Stimulated activated CD8-positive, alpha-beta memory T cell treated with anti-CD3 and anti-CD28 coated beads, Interleukin-15, amount 100 ng/mL, for 48 hours (primary cell): Measurements from ENCODE around the gene DNAAF9.

Experiments
- DNase-seq, 2 donors: peaks; one replicate each; pipeline ENCODE4 v3.0.0-alpha.2; 2020; ENCODE audit warnings: low read depth in 2 of 2

Gene DNAAF9

DNA sequence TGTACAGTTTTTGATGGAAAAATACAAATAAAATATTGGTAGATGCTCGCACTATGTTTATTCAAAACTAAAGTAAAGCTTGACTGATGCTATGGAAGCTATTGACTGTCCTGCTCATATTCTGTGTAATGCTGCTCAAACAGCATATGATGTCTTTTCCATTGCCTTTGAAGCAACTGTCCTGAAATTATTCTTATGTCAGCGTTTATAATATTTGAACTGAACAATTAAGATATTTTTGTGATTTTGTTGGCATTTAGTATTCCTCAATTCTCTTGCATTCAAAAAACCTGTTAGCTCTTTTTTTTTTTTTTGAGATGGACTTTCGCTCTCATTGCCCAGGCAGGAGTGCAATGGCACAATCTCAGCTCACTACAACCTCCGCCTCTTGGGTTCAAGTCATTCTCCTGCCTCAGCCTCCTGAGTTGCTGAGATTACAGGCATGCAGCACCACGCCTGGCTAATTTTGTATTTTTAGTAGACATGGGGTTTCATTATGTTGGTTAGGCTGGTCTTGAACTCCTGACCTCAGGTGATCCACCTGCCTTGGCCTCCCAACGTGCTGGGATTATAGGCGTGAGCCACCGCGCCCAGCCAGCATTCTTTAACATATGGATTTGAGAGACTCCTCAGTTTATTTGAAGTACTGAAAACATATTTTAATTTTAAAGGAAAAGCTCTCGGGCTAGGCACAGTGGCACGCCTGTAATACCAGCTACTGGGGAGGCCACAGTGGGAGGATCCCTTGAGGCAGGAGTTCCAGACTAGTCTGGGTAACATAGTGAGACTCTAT is 5.3 kb upstream of the DNAAF9 start:
- no peak for DNase-seq

- DNase-seq, result no peak
Observed at GRCh38 chr20:3410464-3410863, 3.0 kb upstream of the DNAAF9 start.

DNA sequence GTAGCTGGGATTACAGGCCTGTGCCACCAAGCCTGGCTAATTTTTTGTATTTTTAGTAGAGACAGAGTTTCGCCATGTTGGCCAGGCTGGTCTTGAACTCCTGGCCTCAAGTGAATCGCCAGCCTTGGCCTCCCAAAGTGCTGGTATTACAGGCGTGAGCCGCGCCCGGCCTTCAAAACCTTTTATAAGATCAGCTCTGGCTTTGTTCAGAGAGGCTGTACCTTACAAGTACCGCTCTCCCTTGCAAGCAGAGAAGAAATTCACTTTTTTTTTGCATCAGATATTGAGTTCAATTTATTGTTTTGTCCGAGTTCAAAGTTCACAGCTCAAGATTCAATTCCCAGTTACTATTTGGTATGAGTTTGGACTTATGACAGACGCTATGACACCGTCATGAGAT is 1.9 kb upstream of the DNAAF9 start:
- DNase-seq, result no peak

GRCh38 chr20:3407771-3408637 is 535 bp upstream of the DNAAF9 start:
- DNase-seq, result peak; percentile 51 to 54

GRCh38 chr20:3406481-3407039 is 909 bp downstream of the DNAAF9 start:
- no peak for DNase-seq

- DNase-seq, result no peak
Observed at GRCh38 chr20:3405696-3406358, 1.6 kb downstream of the DNAAF9 start.

GRCh38 chr20:3405139-3405538 is 2.3 kb downstream of the DNAAF9 start:
- DNase-seq, result no peak

DNA sequence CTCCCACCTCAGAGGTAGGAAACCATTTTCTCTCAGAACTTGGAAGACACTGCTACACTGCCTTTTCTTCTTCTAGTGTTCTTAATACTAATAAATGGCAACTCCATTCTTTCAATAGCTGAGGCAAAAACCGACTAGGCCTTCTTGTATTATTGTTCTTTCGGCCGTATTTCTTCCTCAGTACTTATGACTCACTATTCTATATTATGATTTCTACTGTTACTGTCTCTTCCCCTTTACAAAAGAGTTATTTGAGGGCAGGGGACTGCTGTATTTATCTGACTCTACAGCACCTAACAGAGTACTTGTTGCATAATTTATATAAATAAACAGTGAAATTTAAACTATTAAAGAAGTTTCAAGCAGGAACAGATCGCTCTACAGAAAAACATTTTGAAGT is 3.1 kb downstream of the DNAAF9 start:
- DNase-seq, result no peak

DNA sequence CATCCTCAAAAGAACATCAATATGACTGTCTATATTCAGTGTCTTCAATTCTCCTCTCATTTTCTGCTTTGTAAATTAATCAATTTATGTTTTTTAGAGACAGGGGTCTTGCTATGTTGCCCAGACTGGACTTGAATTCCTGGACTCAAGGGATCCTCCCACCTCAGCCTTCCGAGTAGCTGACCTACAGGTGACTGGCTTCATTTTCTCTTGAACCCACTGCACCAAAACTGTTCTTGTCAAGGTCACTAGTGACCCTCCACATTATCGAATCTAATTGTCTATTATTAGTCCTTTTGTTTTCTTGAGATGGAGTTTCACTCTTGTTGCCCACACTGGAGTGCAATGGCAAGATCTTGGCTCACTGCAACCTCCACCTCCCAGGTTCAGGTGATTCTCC is 3.7 kb downstream of the DNAAF9 start:
- no peak for DNase-seq

DNA sequence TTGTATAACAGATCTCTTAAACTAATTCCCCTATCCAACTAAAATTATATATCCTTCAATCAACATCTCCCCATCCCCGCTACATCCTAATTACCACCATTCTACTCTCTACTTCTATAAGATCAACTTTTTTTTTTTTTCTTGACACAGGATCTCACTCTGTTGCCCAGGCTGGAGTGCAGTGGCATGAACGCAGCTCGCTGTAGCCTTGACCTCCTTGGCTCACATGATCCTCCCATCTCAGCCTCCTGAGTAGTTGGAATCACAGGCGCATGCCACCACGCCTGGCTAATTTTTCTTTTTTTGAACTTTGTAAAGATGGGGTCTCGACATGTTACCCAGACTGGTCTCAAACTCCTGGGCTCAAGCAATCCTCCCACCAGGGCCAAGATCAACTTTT is 5.0 kb downstream of the DNAAF9 start:
- DNase-seq, result no peak

- no peak for DNase-seq
Observed at GRCh38 chr20:3400260-3401155, 7.0 kb downstream of the DNAAF9 start.

GRCh38 chr20:3398681-3399252 is 8.7 kb downstream of the DNAAF9 start:
- DNase-seq, result no peak

DNA sequence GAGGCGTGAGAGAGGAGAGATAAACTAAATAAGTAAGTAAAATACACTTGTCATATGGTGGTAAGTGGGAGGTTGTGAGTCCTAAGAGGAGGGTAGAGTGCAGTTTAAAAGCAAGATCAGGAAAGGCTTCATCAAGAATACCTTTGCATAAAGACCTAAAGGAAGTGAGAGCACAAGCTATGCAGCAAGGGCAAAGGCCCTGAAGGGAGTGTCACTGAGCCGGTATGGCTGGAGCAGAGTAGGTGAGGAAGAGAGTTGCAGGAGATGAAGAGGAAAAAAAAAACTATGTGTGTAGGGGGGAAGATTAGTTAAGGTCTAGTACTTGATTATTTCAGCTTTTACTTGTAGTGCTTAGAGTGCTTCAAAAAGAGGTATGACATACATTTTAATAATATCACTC is 11.0 kb downstream of the DNAAF9 start:
- DNase-seq, result no peak

- DNase-seq, result no peak
Observed at GRCh38 chr20:3392756-3393155, 14.7 kb downstream of the DNAAF9 start.

- no peak for DNase-seq
Observed at GRCh38 chr20:3390759-3391425, 16.6 kb downstream of the DNAAF9 start.

GRCh38 chr20:3383878-3384495 is 23.5 kb downstream of the DNAAF9 start:
- DNase-seq, result peak; percentile 29 to 46

DNA sequence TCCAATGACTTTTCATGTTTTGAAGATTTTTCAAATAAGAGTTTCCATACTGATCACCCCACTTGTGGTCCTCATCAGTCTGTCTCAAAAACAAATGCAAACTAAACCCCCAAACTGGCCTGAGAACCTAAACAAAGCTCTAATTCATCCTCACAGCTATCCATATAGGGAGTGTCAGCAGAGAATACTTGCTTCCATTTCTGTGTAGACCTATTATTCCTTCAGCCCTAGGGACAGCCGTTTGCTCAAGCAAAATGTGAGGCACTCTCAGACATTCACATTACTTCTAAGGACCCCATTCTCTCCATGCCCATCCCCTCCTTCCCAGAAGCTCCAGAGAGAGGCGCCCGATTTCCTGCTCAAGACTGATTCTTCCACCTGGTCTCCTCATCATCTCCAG is 24.6 kb downstream of the DNAAF9 start:
- DNase-seq, result no peak

- no peak for DNase-seq
Observed at GRCh38 chr20:3380228-3381070, 27.0 kb downstream of the DNAAF9 start.

GRCh38 chr20:3378138-3378537 is 29.3 kb downstream of the DNAAF9 start:
- no peak for DNase-seq
